ENCODE measurements around the gene EVI5L. TPM values are rescaled to one million over a fixed set of nuclear protein-coding genes. Genes with fewer than 3 reads are reported as not detected.

EVI5L gene
- total RNA-seq, 1 experiment from 2014 or later, result 29.2 TPM

GRCh38 chr19:7871437-7872305, 41.7 kb downstream of the EVI5L start:
- peak; percentile 90 for DNase-seq (ENCODE audit: low read depth)

DNA sequence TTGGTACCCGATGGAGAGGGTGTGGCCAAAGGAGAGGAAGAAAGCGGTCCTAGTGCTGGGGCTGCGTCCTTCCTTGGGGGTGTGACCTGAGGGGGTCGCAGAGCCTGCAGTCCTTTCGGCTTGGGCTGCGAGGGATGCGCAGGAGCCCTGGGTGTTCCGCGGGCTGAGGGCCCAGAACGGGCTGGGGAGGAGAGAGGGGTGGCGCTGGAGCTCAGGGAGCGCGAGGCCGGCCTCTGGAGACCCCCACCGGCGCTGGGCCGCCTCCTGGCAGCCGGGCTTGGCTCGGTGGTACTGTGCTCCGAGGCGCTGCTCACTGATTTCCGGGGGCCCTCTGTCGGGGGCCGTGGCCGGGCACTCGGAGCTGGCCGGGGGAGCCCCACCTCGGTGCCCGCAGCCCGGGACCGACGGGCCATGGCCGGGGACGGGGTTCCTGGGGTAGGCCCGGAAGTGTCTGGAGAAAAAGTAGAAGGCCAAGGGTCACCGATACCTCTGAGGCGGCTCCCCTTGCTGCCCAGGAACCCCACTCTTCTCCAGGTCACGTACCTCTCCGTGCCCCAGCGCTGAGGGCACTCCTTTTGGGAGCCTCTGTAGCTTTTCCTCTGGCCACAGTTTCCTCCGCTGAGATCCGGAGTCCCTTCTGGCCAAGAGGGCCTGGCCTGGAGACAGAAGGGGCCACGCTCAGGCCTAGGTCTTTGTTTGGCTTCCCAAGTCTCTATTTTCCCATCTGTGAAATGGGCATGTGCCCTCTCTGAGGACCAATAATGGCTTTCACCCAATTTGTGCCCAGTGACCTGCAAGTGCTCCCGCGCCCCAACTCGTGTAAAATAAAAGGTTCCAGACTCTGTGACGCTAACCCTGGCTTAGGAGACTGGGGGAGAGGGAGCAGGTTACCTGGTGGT, 42.5 kb downstream of the EVI5L start:
- DNase-seq (ENCODE audit: low read depth), result no peak

GRCh38 chr19:7873304-7874075, 43.5 kb downstream of the EVI5L start:
- no peak for DNase-seq (ENCODE audit: low read depth)

- peak; percentile 36 for DNase-seq (ENCODE audit: low read depth)
Measured at GRCh38 chr19:7874076-7874896, 44.3 kb downstream of the EVI5L start, which contains the start of gene PRR36. Gene PRR36 (minus strand): TSS chr19:7874390. CDS start chr19:7873689, 701 bp downstream.

- DNase-seq (ENCODE audit: low read depth), result no peak
Measured at GRCh38 chr19:7874897-7875273, 44.9 kb downstream of the EVI5L start.

GRCh38 chr19:7877249-7877836, 47.3 kb downstream of the EVI5L start:
- no peak for DNase-seq (ENCODE audit: low read depth)

DNA sequence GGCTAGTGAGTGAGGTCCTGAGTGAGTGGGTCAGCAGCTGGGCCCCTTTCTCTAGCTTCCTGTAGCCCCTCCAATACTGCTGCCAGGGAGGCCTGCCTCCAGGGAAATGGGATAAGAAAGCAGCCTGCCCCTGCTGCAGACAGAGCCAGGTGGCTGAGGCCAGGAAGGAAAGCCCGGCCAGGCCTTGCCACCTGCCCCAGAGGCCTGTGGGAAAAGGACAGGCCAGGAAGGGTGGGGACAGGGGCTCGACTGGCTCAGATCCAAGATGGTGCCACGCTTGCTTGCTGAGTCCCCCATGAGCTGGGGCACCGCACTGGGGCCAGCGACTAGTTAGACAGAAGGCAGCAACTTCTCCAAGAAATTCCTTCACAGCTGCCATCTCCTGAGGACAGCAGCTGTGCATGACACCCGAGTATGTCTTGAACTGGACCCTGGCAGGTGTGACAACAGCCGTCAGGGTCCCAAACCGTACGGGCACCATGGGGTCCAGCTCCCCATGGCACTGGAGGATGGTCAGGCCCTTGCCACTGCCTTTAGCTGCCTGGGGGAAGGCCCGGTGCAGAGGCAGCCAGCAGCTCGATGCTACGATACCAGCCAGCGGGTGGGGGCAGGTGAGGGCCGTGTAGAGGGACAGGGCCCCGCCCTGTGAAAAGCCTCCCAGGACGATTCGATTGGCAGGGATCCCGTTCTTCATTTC, 49.2 kb downstream of the EVI5L start:
- no peak for DNase-seq (ENCODE audit: low read depth)

DNA sequence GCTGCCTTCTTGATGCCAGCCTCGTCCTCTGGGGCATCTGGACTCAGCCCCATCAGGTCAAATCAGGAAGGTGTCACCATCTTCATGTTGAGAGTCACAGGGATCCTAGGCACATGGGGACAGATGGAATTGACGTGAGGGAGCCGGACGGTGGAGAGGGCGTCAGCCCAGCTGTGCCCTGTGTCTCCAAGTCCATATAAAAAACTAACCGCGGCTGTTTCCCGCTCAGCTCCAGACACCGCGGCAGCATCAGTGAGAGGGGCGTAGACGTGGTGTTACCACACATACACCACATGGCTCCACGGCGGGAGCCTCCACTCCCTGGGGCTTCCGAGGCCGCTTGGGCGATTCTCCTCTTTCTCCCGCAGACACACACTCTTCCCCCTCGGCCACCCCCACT, 49.8 kb downstream of the EVI5L start:
- DNase-seq (ENCODE audit: low read depth), result no peak

DNA sequence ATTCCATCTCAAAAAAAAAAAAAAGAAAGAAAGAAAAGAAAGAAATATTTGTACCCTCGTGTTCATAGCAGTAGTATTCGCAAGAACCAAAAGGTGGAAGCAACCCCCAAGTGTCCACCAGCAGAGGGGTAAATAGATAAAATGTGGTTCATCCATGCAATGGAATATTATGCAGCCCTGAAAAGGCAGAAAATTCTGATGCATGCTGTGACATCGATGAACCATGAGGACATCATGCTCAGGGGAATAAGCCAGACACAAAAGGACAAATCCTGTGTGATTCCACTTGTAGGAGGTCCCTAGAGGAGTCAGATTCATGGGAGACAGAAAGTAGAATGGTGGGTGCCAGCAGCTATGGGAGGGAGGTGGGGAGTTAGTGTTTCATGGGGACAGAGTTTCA, 51.9 kb downstream of the EVI5L start:
- no peak for DNase-seq (ENCODE audit: low read depth)

GRCh38 chr19:7883105-7883504, 53.1 kb downstream of the EVI5L start:
- DNase-seq (ENCODE audit: low read depth), result no peak

DNA sequence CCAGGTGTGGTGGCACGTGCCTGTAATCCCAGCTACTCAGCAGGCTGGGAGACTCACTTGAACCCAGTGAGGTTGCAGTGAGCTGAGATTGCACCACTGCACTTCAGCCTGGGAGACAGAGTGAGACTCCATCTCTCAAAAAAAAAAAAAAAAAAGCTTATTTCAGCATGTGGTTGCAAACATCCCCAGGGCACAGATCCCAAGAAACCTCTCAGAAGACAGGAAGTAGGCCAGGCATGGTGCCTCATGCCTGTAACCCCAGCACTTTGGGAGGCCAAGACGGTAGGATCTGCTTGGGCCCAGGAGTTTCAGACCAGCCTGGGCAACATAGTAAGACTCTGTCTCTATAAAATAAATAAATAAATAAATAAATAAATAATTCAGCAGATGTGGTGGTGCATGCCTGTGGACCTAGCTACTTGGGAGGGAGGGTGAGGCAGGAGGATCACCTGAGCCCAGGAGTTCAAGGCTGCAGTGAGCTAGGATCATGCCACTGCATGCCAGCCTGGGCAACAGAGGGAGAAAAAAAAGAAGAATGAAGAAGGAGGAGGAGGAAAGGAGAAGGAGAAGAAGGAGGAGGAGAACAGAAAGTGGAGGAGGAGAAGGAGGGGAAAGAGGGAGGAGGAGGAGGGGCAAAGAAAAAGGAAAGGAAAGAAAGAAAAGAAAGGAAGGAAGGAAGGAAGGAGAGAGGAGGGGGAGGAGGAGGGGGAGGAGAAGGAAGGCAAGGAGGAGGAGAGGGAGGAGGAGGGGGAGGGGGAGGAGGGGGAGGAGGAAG, 54.0 kb downstream of the EVI5L start:
- peak; percentile 84 for DNase-seq (ENCODE audit: low read depth)

DNA sequence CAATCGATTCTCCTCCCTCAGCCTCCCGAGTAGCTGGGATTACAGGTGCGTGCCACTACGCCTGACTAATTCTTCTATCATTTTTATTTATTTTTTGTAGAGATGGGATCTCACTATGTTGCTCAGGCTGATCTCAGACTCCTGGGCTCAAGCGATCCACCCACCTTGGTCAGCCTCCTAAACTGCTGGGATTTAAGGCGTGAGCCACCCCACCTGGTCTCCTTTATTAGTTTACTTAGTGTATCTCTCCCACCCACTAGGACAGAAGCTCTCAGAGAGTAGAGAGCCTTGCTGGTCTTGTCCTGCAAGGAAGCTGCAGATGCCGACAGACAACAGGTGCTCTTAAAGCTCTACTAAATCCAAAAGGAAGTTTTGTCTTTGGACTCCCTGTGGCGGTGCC, 55.8 kb downstream of the EVI5L start:
- no peak for DNase-seq (ENCODE audit: low read depth)

- no peak for DNase-seq (ENCODE audit: low read depth)
Measured at GRCh38 chr19:7887408-7888144, 57.6 kb downstream of the EVI5L start.

DNA sequence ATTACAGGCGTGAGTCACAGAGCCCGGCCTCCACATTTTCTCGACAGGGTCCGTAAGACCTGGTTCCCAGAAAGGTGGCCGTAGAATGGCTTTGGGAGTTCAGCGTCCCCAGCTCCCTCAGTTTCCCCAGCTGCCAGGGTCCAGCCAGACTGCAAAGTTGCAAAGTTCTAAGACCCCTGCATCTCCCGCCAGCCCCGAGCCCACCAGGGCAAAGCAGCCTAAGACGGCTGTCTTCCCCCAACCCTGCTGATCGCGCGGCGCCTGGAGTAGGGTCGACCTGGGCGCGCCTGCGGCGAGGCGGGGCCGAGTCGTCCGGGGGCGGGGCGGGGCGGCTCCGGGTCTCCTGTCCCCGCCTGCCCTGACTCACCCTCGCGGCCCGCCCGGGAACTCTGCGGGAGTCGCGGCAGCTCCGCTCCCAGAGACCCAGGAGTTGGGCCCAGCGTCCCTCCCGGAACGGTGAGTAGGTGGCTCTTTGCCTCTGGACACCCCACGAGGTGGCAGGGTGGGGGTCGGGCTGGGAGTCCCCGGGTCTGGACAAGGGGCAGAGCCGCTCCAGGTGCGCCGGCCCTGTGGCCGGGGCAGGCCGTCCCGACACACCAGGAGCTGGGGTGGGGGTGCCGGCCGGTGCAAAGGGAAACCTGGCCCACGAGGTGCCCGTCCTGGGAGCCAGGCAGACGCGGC, 58.3 kb downstream of the EVI5L start, which contains the start of gene LRRC8E:
Gene LRRC8E (plus strand): TSS at position 366 of the 681 bp plus-strand sequence. CDS start 7,094 bp downstream, outside the sequence.
- peak; percentile 81 for DNase-seq (ENCODE audit: low read depth)

DNA sequence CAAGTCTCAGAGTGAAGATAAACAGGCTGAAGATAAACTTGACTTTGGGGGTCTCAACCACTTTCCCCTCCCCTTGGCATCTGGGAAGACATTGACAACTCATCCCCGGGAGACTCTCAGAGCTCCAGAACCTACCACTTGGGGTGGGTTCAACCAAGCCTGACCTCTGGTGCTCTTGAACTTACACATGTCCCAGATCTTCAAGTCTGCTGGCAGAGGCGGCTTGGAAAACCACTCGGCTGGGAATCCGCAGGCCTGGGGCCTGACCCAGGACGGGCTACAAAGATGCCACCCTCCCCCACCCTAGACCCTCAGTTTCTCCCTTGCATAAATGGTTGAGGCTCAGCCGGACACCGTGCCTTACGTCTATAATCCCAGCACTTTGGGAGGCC, 58.8 kb downstream of the EVI5L start:
- DNase-seq (ENCODE audit: low read depth), result no peak

DNA sequence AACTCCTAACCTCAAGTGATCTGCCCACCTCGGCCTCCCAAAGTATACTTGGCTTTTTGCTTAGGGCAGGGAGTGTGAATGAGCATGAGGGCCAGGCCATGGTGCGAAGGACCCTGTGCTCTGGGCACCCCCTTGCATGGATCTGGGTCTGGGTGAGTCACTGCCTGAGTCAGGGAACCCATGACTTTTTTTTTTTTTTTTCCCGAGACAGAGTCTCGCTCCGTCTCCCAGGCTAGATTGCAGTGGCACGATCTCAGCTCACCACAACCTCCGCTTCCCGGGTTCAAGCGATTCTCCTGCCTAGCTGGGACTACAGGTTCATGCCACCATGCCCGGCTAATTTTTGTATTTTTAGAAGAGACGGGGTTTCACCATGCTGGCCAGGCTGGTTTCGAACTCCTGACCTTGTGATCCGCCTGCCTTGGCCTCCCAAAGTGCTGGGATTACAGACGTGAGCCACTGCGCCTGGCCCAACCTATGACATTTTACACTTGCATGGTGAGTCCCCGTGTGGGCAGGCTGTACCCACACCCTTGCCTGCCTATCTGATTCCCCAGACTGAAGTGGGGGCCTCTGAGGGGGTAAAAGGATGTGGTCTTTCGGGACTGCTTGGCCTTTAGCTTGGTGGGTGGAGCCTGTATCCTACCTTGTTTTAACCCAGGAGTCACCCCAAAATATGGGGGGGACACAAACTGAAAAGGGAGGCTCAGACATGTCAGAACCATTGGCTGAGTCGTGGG, 63.5 kb downstream of the EVI5L start:
- DNase-seq (ENCODE audit: low read depth), result peak; percentile 72

Measured in M059J (cell line).